Measurements from ENCODE around the gene CXCL17.
A peak's percentile ranks its signal among the peaks of the same experiment; 100 is the strongest.
"Not testable (repeated sequence)": the region's sequence is repeated elsewhere in the genome, so short reads cannot be mapped to it uniquely, and the experiment has no call there.

CXCL17 gene

DNA sequence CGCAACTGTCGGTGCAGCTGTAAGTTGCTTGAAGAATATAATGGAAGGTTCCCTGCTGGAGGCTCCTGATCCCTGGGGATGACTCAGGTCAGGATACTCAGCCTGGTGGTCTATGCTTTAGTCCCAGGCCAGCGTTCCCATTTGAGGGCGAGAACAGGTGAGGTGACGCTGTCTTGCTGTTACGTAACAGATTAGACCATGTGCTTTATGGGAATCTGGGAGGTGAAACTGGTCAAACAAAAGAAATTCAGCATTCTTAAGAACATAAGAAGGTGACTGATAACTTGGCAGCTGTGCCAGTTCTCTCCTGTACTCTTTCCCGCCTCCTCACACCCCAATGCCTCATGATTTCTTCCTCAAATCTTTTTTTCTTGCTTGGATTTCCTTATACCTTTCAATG lies at the start of gene CXCL17:
CXCL17 (minus strand) TSS at position 114 of the 400 bp plus-strand sequence. CDS start 114 bp downstream, outside the sequence.
- no peak for DNase-seq (ENCODE audit: low read depth)

GRCh38 chr19:42488783-42489521 lies 46.2 kb upstream of the CXCL17 start:
- no peak for DNase-seq (ENCODE audit: low read depth)

DNA sequence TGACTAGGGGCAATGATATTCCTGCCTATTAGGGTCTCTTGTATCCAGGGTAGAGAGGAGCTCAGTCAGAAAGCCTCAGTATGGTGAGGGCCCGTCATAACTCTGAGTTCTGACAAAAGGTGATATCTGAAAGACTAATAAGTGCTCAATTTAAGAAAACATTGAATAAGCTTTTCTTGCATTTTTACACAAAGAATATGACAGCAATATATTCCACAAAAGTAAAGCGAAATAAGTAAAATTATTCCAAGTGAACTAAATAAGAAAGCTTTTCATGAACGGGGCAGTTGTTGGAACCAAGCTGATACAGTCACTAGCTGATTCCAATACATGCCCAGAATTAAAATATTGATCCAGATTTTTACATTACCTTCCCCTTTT lies 45.0 kb upstream of the CXCL17 start:
- no peak for DNase-seq (ENCODE audit: low read depth)

DNA sequence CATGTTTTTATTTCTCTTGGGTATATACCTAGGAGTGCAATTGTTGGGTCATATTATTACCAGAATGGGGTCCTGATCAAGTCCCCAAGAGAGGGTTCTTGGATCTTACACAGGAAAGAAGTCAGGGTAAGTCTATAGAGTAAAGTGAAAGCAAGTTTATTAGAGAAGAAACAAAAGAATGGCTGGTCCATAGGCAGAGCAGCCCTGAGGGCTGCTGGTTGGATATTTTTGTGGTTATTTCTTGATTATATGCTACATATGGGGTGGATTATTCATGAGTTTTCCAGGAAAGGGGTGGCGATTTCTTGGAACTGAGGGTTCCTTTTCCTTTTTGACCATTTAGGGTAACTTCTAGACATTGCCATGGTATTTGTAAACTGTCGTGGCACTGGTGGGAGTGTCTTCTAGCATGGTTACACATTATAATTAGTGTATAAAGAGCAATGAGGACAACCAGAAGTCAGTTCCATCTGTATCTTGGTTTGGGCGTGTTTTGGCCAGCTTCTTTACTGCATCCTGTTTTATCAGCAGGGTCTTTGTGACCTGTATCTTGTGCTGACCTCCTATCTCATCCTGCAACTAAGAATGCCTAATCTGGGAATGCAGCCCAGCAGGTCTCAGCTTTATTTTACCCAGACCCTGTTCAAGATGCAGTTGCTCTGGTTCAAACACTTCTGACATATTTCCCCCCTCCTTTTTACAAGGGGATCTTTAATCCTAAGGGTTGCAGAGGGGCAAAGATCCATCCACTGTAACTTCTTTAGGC lies 44.5 kb upstream of the CXCL17 start:
- no peak for DNase-seq (ENCODE audit: low read depth)

DNA sequence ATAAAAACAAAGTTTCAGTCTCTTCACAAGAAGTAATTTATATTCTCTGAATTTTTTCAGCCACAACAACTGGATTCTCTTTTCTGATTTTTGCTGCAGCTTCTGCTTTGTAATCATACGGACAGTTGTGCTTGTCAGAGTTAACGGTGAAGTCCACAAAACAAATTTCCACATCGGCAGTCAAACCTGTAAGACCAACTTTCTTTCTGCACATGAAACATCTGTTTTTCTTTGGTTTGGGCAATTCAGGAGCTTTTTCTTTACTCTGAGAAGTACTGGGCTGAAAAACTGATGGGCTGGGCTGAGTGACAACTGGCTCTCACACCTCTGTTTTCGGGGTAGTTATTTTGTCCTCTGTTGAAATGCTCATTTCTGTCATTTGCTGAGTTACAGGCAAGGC lies 42.3 kb upstream of the CXCL17 start:
- DNase-seq (ENCODE audit: low read depth), result not testable (repeated sequence)

- DNase-seq (ENCODE audit: low read depth), result no peak
These were observed 37.8 kb upstream of the CXCL17 start for GRCh38 chr19:42480335-42481095.

- no peak for DNase-seq (ENCODE audit: low read depth)
These were observed 37.0 kb upstream of the CXCL17 start for GRCh38 chr19:42479736-42480135.

- DNase-seq (ENCODE audit: low read depth), result no peak
These were observed 36.1 kb upstream of the CXCL17 start for GRCh38 chr19:42478765-42479311.

DNA sequence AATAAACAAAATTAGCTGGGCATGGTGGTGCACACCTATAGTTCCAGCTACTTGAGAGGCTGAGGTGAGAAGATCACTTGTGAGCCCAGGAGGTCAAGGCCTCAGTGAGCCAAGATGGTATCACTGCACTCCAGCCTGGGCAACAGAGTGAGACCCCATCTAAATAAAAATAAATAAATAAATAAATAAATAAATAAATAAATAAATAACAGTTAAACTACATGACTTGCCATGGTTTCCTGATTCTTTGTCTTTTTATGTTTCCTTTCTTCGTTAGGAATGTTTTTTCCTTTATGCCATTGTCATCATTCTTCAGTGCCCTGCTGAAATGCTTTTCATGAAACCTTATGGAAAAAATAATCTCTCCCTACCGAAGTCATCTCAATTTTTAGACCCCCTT lies 35.2 kb upstream of the CXCL17 start:
- no peak for DNase-seq (ENCODE audit: low read depth)

DNA sequence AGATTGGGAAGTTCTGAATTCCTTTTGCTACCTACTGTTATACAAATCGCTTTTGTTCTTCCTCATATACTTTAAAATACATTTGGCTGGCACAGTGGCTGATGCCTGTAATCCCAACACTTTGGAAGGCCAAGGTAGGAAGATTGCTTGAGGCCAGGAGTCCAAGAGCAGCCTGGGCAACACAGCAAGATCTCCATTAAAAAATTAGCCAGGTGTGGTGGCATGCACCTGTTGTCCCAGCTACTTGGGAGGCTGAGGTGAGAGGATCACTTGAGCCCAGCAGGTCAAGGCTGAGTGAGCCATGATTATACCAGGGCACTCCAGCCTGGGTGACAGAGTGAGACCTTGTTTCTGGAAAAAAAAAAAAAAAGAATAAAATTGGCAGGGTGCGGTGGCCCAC lies 34.4 kb upstream of the CXCL17 start:
- no peak for DNase-seq (ENCODE audit: low read depth)

DNA sequence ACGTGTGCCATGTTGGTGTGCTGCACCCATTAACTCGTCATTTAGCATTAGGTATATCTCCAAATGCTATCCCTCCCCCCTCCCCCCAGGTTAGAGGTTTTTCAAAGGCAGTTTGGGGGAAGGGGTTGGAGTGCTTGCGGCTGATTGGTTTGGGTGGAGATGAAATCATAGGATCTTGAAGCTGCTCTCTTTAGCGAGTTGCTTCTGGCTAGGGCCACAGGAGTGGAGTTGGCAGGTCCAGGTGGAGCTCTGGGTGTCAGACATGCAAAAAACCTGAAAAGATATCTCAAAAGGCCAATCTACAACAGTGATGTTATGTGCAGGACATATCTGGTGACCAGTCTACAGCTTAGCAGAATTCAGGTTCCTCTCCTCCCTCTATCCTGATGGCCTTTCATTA lies 32.6 kb upstream of the CXCL17 start:
- DNase-seq (ENCODE audit: low read depth), result no peak

- no peak for DNase-seq (ENCODE audit: low read depth)
These were observed 32.0 kb upstream of the CXCL17 start for GRCh38 chr19:42474743-42475142.

GRCh38 chr19:42473686-42474085 lies 30.9 kb upstream of the CXCL17 start:
- no peak for DNase-seq (ENCODE audit: low read depth)

DNA sequence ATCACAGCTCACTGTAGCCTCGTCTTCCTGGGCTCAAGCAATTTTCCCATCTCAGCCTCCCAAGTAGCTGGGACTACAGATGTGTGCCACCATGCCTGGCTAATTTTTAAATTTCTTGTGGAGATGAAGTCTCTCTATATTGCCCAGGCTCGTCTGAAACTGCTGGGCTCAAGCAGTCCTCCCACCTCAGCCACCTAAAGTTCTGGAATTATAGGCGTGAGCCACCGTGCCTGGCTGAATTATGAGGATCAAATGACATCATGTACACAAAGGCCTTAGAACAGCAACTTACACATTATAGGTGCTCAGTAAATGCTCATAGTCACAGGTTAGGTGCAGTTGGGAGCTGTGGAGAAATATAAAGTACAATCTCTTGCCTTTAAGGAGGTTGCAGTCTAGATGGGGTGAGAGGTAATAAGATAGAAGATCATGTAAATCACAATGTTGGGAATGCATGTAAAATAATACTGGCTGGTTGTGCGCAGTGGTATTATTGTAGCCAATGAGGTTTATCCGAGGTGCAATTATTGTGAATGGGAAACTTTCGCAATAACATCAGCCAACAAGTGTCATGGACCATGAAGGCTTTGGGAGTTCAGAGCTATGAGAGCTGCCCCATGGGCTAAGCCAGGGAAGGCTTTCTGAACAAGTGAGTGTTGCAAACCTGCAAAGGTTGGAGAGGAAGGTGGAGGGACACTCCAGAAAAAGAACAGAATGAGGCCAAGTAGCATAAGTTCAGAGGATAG lies 29.8 kb upstream of the CXCL17 start:
- DNase-seq (ENCODE audit: low read depth), result no peak

- DNase-seq (ENCODE audit: low read depth), result no peak
These were observed 29.0 kb upstream of the CXCL17 start for GRCh38 chr19:42471554-42472249.

- DNase-seq (ENCODE audit: low read depth), result no peak
These were observed 26.8 kb upstream of the CXCL17 start for GRCh38 chr19:42469311-42470235.

GRCh38 chr19:42468273-42468796 lies 25.6 kb upstream of the CXCL17 start:
- peak; percentile 65 for DNase-seq (ENCODE audit: low read depth)

GRCh38 chr19:42467183-42467760 lies 24.5 kb upstream of the CXCL17 start:
- DNase-seq (ENCODE audit: low read depth), result peak; percentile 17

DNA sequence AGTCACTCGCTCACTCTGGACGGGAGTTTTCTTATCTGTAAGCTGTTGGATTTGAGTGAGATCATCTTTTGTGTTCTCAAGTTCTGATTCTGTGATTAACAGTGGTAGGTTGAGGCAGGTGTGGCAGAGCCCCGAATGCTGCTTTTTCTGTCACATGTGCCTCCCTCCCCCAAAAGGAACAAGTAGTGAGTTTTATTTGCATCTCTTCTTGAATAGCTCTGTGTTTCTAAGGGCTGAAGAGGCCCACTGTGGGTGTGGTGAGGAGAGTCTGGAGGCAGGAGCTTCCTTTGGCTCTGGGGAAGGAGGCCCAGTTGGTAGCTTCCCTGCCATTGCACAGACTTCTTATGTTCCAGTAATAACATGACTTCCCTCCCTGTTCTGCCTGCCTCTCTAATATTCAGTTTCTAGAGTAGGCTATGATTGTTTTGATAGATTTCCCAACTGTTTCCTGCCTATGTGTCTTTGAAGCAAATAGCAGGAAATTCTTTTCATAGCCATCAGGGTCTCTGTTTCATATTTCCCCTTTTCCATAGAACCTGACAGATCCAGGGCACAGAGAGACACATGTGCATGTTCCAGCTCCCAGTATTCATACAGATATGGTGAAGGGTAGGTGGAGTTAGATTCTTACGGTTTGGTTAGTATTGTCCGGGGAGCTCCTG lies 23.9 kb upstream of the CXCL17 start:
- no peak for DNase-seq (ENCODE audit: low read depth)

Measured in GM04504 (cell line).